GM18517 (cell line): ENCODE measurements around the gene PLA2G4F.

Source experiments
- ATAC-seq: cut with Tn5 transposase; IDR thresholded peaks from one replicate; pipeline ENCODE4 v1.9.1; 2021; ENCODE audit warnings: mild to moderate bottlenecking, moderate library complexity; ENCODE audit not compliant: unreplicated experiment

PLA2G4F gene

DNA sequence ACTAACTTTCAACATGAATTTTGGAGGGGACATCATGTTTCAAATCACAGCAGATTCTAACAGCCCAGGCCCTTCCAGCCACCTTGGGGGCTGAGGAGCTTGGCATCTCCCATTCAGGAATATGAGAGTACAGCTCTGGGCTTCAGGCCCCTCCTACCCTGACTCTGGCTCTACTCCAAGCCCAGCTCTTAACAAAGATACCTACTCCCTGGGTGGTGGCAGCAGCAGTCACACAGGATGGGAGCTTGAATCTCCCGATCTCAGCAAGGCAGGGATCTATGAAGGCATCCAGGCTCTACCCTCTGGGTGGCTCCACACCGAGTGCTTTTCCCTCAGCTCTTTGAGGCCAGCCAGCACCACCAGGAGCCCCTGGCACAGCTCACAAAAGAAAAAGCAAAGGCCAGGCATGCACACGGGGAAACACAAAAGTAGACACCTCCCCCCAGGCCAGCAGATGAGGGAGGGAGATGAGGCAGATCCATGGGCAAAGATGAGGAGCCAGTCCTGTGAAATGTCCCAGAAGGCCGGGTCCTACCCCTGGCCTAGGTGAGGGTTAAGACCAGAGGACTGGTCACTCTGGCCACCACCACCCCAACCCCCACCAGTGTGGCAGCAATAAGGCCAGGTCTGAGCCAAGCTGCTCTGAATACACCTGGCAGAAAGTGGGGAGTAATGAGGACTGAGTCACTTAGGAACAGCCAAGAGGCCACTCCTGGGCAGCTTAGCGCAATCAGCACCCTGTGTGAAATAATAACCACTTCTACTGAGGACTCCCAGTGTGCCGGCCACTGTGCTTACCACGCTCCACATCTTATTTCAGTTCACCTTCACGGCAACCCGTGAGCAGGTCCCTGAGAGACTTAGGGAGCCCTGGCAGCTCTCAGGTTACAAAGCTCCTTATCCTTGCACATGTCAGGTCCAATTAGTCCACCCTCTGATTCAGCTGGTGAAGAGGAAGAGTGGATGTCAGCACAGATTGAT lies 24.3 kb downstream of the PLA2G4F start:
- ATAC-seq: no peak

DNA sequence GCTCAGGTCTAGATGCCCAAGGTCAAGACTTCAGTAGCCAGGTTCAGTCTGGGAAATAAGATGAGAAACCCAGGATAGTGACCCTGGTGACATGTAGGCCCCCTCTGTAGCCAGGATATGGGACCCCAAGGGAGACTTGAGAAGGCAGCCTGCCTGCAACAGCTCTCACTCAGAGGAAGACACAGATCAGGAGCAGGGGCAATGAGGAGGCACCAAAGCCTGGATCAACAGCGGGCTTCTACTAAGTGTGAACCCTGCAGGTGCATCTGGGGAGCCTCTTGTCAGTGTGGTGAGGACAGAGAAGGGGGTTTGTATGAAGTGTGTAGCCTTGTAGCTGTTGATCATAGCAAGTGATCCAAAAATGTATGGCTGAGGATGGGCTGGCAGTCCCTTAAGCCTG lies 25.4 kb downstream of the PLA2G4F start:
- ATAC-seq: no peak

DNA sequence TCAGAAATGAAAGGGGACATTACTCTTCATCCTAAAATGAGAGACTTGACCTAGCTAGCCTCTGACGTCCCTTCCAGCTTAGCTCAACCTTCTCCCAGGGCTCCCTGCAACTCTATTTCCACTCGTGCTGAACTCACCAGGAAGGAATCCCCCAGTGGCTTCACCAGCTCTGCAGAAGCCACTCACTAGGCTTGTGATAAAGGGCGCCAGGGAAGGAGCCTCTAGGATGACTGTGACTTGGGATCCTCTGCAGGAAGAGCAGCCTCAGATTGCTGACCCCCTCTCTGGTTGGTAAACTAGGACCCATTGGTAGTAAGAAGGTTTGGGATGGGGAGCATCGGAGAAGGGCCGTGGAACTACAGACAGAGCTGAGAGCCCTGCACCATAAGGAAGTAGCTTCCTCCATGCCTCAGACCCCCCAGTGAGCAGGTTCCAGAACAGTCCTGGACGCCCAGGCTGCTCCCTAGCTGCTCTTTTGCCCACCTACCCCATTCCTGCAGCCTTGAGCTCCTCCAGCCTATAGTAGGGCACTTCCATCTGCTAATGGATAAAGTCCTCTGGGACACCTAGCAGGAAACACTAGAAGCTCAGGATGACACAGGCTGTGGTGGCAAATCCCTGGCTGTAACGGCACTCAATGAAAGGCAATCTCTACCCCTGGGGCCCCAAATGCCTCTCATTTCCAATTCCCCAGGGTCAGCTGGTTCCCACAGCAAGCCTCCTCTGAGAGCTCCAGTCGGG lies 26.0 kb downstream of the PLA2G4F start:
- ATAC-seq: no peak

DNA sequence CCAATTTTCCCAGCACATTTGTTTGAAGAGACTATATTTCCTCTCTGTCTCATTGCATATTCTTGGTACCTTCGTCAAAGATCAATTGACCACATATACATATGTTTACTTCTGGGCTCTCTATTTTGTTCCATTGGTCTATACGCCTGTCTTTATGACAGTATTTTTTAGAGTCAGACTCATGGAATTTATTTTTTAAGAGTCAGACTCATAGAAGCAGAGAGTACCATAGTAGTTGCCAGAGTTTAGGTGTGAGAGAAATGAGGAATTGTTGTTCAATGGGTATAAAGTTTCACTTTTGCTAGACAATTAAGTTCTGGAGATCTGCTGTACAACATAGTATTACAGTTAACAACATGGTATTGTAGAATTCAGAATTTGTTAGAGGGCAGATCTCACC lies 27.1 kb downstream of the PLA2G4F start:
- no peak for ATAC-seq

DNA sequence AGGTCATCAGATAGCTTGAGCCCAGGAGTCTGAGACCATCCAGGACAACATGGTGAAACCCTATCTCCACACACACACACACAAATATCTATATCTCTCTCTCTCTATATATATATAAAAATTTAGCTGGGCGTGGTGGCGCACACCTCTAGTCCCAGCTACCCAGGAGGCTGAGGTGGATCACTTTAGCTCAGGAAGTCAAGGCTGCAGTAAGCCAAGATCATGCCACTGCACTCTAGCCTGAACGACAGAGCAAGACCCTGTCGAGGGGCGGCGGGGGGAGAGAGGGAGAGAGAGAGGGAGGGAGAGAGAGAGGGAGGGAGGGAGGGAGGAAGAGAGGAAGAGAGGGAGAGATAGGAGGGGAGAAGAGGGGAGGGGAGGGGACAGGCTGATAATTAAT lies 28.0 kb downstream of the PLA2G4F start:
- ATAC-seq: no peak

DNA sequence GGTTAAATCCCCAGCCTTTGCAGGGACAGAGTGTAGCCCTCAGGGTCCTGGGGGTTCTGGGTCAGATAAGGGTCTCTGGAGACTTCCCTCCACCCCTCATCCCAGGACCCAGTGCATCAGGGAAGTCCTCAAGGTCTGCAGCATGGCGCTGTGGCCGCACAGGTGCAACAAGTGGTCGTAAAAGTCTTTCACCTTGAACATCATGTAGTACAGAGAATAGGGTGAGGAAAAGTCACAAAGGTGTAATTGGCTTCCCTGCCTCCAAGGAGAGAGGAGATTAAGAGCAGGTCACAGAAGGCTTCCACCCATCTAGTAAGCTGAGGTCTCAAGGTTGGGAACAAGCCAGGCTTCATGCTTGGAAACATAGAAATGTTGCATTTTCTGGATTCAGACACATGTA lies 32.9 kb downstream of the PLA2G4F start:
- no peak for ATAC-seq

DNA sequence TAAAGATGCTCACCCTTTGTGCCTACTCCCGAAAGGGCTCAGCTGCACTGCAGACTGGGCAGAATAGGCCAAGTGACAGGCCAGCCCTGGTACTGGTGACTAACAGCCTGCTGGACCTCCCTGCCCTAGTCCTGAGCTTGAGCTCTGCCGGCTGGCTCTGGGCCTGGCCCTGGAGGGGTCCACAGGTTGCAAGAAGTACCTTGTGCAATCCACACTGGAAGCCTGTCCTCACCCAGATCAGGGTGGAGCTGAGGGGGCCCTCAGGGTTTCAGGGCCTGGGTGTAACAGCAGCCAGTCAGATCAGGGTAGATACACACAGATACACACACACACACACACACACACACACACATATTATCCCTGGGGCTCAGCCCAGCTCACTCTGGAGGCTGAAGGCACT lies 34.8 kb downstream of the PLA2G4F start:
- no peak for ATAC-seq

DNA sequence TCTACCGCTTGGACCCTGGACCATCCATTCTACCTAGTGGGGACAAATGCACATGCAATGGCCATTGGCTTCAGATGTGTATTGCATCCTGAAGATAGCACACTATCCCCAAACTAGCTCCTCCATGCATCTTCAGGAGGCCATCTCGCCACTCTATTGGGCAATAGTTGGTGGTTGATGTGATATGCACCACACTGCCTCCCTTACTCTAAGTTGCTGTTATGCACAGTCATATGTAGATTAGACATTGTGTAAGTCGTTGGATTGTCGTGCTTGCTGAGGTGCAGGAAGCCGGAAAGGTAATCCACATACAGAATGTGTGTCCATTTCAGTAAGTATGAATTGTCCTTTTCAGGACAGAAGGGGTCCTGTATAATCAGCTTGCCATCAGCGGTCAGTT lies 35.4 kb downstream of the PLA2G4F start:
- no peak for ATAC-seq

DNA sequence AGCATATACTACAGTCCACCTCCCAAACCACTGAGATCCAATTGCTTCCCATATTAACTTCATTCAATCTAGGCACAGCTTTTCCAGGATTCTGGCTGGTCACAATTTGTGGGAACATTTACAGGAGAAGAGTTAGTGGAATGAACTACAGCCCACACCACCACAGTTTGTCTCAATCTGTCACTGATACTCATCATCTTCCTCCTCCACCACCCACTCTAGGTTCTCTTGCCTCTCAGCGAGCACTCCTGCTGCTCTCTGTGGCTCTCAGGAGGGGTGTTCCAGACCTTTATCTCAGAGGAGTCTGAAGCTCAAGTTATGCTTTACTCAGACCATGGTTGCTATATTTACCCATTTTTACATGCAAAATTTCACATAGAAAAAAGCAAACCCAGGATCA lies 36.2 kb downstream of the PLA2G4F start:
- ATAC-seq: no peak

DNA sequence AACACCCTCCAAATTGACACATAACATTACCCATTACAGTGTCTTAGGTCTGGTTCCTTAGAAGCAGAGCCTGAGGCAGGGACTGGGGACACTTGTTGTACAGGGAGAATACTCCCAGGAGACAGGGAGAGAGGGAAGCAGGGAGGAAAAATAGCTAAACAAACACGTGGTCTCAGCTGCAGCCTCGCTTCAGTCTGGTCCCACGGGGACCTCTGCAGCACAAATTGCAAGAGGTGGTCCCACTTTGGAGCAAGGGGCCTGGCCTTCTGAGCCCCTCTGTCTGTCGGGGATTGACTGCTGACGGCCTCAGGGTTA lies 37.0 kb downstream of the PLA2G4F start:
- no peak for ATAC-seq

DNA sequence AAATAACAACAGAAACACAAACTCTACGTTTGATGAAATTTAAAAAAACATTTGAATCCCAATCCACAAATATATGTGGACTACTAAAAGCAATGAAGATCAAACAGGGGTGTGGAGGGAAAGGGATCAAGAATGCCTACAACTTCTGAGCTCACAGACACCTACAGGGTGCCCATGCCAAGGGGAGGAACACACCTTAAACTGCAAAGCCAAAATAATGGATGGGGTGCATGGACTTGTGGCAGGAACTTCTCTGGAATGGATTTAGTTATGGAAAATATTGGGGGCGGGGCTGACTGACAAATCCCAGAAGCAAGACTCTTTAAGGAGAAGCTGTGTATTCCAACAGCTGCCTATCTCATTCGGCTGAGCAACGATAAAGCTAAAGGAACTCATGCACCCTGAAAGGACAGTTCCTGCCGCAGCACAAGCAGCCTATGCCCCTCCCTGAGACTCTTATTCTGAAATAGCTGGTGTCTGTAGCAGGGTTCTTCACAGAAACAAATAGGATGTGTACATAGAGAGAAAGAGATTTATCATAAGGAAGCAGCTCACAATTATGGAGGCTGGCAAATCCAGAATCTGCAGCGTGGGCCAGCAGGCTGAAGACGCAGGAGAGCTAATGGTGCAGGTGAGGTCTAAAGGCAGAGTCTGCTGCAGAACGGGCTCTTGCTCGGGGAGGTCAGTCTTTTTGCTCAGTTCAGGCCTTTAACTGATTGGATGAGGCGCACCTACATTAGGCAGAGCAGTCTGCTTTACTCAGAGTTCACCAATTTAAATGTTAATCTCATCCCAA lies 37.6 kb downstream of the PLA2G4F start:
- no peak for ATAC-seq

DNA sequence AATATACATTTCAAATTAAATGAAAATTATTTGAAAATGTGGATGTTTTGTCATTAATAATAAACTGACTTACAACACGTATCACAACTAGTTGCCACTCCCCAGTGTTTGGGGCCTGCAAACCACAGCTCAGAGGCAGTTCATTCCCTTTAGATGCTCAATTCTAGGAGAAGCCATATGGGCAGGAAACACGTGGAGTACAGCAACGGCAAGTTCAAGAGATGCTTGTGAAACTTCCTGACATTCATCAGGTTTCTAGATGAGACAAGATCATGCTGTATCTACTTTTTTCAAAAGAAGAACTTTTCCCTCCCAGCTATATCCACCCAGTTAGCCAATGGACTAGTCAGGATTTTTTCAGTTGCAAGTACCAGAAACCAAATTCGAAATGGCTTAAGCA lies 44.5 kb downstream of the PLA2G4F start:
- ATAC-seq: no peak

DNA sequence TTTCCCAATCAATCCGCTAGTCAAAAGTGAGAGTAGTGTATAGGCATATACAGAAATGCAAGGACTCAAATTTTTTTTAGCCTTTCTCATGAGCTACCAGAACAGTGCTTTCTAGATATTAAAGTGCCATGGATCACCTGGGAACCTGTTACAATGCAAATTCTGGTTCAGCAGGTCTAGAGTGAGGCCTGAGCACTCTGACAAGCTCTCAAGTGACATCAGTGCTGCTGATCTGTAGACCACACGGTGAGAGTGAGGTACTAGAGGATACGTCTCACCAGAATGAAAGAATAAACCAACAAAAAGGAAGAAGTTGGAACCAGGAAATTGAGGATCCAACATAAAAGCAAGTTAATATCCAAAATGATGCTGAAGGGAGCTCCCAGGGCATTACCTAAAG lies 46.1 kb downstream of the PLA2G4F start:
- no peak for ATAC-seq

DNA sequence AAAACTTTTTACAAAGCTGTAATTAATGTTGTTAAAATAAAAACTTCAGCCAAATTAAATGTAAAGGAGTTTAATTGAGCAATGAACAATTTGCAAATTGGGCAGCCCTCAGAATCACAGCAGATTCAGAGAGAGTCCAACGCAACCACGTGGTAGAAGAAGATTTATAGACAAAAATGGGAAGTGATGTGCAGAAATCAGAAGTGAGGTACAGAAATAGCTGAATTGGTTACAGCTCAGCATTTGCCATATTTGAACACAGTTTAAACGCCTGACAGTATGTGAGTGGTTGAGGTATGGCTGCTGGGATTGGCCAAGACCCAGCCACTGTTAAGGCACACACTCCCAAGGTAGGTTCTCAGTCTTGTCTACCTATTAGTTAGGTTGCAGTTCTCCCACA lies 47.6 kb downstream of the PLA2G4F start:
- no peak for ATAC-seq

DNA sequence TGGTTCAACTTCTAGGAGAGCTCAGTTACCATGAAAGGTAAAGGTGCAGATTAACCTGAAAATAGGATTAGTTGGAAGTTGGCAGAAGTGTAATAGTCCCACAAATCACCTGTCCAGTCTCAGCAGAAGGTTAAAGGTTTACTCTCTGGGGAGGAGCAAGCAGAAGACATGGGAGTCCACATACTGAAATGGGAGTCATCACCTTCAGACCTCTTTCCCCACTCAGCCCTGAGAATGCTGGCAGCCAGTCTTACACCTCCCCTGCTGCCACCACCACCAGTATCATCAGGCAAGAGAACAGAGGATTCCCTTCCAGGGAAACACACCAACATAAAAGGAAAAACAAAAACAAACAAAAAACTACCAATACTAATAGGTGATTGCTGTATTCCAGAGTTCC lies 48.2 kb downstream of the PLA2G4F start:
- no peak for ATAC-seq

DNA sequence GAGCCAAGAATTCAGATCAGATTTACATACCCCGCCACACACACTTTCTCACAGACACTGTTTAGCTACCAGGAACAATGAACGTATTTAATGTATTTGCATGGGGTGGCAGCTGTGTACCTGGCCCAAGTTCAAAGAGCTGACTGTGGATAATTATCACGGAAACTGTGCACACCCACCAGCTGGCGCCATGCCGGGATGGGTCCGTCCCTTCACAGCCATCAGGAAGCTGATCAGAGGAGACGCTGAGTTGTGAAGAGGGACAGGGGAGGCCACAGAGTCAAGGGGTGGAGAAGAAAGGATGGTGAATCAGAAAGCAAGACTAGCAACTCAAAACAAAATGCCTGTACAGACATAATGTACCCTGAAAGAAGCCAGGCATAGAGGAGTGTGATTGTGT lies 49.0 kb downstream of the PLA2G4F start:
- no peak for ATAC-seq

DNA sequence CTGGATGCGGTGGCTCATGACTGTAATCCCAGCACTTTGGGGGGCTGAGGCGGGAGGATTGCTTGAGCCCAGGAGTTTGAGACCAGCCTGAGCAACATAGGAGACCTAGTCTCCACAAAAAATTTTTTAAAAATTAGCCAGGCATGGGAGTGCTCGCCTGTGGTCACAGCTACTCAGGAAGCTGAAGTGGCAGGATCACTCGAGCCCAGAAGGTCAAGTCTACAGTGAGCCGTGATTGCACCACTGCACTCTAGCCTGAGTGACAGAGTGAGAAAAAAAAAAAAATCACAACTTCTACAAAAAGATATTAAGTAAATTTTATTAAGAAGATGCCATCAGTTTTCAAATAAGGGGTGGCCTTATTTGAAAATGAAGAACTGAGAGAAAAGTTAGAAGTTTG lies 50.1 kb downstream of the PLA2G4F start:
- no peak for ATAC-seq

DNA sequence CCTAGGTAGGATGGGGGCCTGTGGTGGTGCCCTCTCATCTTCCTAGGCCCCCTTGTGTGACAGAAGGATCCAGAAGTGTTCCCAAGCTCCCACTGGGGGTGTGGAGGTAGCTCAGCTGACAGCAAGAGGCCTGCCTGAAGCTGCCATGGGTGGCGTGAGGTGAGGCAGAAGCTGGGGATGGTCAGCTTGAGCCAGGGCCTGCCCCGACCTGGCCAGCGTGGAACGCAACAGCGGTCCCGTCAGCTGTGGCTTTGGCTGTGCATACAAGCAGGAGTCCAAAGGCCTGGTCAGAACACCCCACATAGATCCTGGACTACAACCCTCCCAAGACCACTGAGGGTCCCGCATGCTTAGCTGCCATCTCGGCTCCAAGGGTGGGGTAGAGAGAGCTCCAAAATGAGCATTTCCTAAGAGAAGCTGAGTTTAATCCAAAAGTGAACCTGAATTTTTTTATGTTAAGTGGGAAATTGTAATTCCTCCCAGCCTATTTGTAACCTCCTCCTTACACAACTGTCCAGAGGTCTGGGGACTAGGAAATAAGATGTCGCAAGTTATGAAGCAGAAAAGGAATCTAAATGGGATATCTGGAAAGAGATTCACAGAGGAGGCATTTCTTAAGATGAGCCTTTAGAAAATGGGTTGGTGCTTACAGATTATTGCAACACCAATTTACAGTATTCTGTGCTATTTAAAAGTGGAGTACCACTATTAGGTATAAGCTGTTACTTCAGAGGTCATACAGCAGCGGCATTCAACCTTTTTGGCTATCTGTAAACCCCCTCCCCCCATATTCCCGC lies 52.1 kb downstream of the PLA2G4F start:
- no peak for ATAC-seq

DNA sequence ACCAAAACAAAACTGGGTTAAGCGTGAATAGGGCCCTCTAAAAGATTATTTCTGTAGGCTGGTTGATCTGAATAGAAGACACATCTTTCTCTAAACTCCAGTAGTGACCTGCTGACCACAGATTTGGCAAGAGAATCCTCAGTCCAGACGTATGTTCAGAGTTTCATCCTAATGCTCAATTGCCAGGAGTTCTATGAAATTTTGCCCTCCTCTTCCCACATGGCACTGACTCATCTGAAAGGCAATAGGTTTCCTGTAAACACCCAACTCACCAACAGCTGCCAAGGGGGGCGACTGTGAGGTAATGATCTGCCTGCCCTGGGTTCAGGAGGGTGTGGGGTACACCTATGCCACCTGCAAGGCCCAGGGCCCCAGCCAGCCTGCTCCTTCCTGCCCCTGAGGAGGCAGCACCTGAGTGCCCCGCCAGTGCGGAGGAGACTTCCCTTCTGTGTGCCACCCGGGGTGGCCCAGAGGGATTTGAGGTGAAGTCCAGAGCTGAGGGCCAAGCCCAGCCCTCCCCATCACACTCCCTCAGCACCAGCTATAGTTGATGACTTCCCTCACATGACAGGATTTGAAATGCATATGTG lies 53.7 kb downstream of the PLA2G4F start:
- no peak for ATAC-seq

DNA sequence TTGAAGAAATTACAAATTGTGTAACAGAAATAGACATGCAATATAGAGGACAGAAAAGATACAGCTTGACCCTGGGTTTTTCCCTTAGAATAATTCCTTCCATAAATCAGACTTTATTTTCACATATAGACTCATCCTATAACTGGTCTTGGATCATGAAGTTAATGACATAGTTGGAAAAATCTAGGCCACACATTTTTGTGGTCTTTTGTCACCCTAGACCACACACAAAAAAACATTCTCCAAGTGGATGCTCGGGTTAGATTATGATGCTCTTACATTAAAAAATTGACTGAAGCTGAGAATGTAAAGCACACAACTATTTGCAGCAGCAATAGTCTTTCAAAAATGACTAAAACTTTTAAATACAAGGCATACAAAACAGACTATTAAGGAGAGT lies 54.6 kb downstream of the PLA2G4F start:
- ATAC-seq: no peak
